ENCODE data around the gene CD53. TPM values are rescaled to one million over a fixed set of nuclear protein-coding genes. Genes with fewer than 3 reads are reported as not detected.

Gene CD53
- polyA plus RNA-seq, 3 donors = 826 to 1,222 (median 1,107) TPM

DNA sequence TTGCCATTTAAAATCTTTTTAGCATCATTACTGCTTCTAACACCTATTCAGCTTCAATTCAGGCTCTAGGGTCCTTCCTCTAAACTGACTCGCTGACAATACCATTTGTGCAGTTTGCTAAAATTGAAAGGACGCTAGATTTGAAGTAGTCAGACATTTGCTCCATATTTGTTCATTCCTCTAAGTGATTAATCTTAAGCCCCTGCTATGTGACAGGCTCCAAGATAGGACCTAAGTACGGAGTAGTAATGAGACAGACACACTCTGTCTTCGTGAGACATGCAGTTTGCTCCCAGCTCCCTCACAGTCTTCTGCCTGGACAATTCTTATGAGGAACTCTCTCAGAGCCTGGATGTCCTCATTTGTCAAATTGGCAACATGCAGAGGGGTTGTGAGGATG lies 26.1 kb upstream of the CD53 start:
- no peak overlapping the region for H3K4me2 ChIP-seq (replicated peaks; ENCODE audit: extremely low read depth, low read length, poor library complexity, severe bottlenecking)
- no peaks in the 10 kb centered on the region for H4K20me1 ChIP-seq (ENCODE audit: insufficient read depth, low read length)
- Mint-ChIP-seq H3K4me3 (no peak overlapping the region), H3K4me1 (no peaks in the 10 kb centered on the region), H3K9me3 (peaks cover 0 to 2% (median 0%) of the 10 kb centered on the region in 7 donors), H3K36me3 (no peaks in the 10 kb centered on the region), H3K27me3 (ENCODE audit: low read depth in 3 of 3) (peaks cover 0 to 1% (median 0%) of the 10 kb centered on the region in 3 donors), H3K27ac (no peak overlapping the region)
- H3K9me3 ChIP-seq (replicated peaks in 1 of 2; ENCODE audit: control insufficient read depth in 1 of 2, insufficient read depth in 1 of 2, low read length in 2 of 2) = no peaks in the 10 kb centered on the region
- no peaks in the 10 kb centered on the region for H3K79me2 ChIP-seq (ENCODE audit: insufficient read depth, low read length)
- intact Hi-C loops (cut with micrococcal nuclease) = loop anchor here in 1 of 2 donors (2.0 kb wide), 1 partner anchor 14 kb away; no protein-coding TSS in a partner anchor
- no peaks in the 10 kb centered on the region for H3K4me1 ChIP-seq (ENCODE audit: control insufficient read depth in 1 of 2, insufficient read depth in 2 of 2, low read length in 2 of 2)
- no peak overlapping the region for H2AFZ ChIP-seq (ENCODE audit: insufficient read depth, low read depth, low read length, poor library complexity, severe bottlenecking)
- H3K27me3 ChIP-seq (ENCODE audit: control insufficient read depth in 2 of 2, insufficient read depth in 2 of 2, low read length in 2 of 2) = no peaks in the 10 kb centered on the region
- TF ChIP-seq, protein P1, sequence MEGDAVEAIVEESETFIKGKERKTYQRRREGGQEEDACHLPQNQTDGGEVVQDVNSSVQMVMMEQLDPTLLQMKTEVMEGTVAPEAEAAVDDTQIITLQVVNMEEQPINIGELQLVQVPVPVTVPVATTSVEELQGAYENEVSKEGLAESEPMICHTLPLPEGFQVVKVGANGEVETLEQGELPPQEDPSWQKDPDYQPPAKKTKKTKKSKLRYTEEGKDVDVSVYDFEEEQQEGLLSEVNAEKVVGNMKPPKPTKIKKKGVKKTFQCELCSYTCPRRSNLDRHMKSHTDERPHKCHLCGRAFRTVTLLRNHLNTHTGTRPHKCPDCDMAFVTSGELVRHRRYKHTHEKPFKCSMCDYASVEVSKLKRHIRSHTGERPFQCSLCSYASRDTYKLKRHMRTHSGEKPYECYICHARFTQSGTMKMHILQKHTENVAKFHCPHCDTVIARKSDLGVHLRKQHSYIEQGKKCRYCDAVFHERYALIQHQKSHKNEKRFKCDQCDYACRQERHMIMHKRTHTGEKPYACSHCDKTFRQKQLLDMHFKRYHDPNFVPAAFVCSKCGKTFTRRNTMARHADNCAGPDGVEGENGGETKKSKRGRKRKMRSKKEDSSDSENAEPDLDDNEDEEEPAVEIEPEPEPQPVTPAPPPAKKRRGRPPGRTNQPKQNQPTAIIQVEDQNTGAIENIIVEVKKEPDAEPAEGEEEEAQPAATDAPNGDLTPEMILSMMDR (IDR thresholded peaks at IDR 0.05) = no peak
- no peaks in the 10 kb centered on the region for H3K36me3 ChIP-seq (replicated peaks in 1 of 2; ENCODE audit: control insufficient read depth in 1 of 2, insufficient read depth in 2 of 2, low read length in 2 of 2)
- no peak overlapping the region for H3K9ac ChIP-seq (ENCODE audit: insufficient read depth, low read length, poor library complexity, severe bottlenecking)
- DNase-seq = no peak
- H3K27ac ChIP-seq (ENCODE audit: low read depth in 1 of 2, low read length in 2 of 2) = no peak overlapping the region
- WGBS (ENCODE audit: insufficient coverage) = 92% methylated on average over 2 of the region's 4 CpGs
- no peak overlapping the region for H3K4me3 ChIP-seq (replicated peaks in 1 of 3; ENCODE audit: low read depth in 2 of 3, low read length in 3 of 3)

DNA sequence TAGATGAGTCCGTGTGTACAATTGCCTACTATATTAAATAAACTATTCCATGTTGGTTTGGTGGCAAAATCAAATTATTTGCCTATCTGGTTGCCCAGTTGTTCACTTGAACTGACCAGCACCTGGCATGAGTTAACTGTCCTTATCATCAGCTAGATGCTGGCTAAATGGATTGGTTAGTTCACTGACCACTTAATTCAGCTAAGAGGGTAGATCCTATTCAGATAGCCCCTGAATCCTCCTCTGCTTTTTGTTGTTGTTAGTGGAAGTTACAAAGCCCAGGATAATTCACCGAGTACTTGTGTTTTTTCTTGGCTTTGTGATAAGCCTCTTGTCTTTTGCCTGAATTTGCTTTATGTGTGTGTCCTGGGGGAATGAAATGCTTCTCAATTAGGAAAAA lies 22.8 kb upstream of the CD53 start:
- H3K9me3 Mint-ChIP-seq = peaks cover 0 to 2% (median 0%) of the 10 kb centered on the region in 7 donors

More for the DNA sequence above, 22.8 kb upstream of the CD53 start:
- peaks cover 10% of the 10 kb centered on the region for H3K4me1 Mint-ChIP-seq
- Histone ChIP-seq H2AFZ (ENCODE audit: insufficient read depth, low read depth, low read length, poor library complexity, severe bottlenecking) (no peak overlapping the region), H3K9me3 (replicated peaks in 1 of 2; ENCODE audit: control insufficient read depth in 1 of 2, insufficient read depth in 1 of 2, low read length in 2 of 2) (no peaks in the 10 kb centered on the region), H3K79me2 (ENCODE audit: insufficient read depth, low read length) (no peaks in the 10 kb centered on the region), H3K4me1 (ENCODE audit: control insufficient read depth in 1 of 2, insufficient read depth in 2 of 2, low read length in 2 of 2) (no peaks in the 10 kb centered on the region), H3K27ac (ENCODE audit: low read depth in 1 of 2, low read length in 2 of 2) (no peak overlapping the region), H3K4me2 (replicated peaks; ENCODE audit: extremely low read depth, low read length, poor library complexity, severe bottlenecking) (no peak overlapping the region), H3K27me3 (ENCODE audit: control insufficient read depth in 2 of 2, insufficient read depth in 2 of 2, low read length in 2 of 2) (no peaks in the 10 kb centered on the region), H3K9ac (ENCODE audit: insufficient read depth, low read length, poor library complexity, severe bottlenecking) (no peak overlapping the region), H4K20me1 (ENCODE audit: insufficient read depth, low read length) (no peaks in the 10 kb centered on the region), H3K36me3 (replicated peaks in 1 of 2; ENCODE audit: control insufficient read depth in 1 of 2, insufficient read depth in 2 of 2, low read length in 2 of 2) (no peaks in the 10 kb centered on the region), H3K4me3 (replicated peaks in 1 of 3; ENCODE audit: low read depth in 2 of 3, low read length in 3 of 3) (no peak overlapping the region)
- no CpG with 5 or more reads among the region's 2 CpGs for WGBS (ENCODE audit: insufficient coverage)
- intact Hi-C loops (cut with micrococcal nuclease) = no loop called here
- TF ChIP-seq, protein P1 (IDR thresholded peaks at IDR 0.05) = no peak
- no peak overlapping the region for H3K4me3 Mint-ChIP-seq
- no peaks in the 10 kb centered on the region for H3K36me3 Mint-ChIP-seq
- no peak overlapping the region for H3K27ac Mint-ChIP-seq
- no peak for DNase-seq
- H3K27me3 Mint-ChIP-seq (ENCODE audit: low read depth in 3 of 3) = peaks cover 0 to 1% (median 0%) of the 10 kb centered on the region in 3 donors
